GM10266 (cell line): ENCODE results near the gene COTL1.
"Not testable (repeated sequence)": the region's sequence is repeated elsewhere in the genome, so short reads cannot be mapped to it uniquely, and the experiment has no call there.

Experiments used
- DNase-seq: peaks from one replicate; pipeline ENCODE4 v3.0.0; 2012; ENCODE audit errors: extremely low spot score
- TF ChIP-seq, protein P1 (sequence below): IDR thresholded peaks from 2 replicates; pipeline ENCODE4 v1.5.1; 2012; ENCODE audit warnings: mild to moderate bottlenecking, low read depth; ENCODE audit not compliant: control insufficient read depth, insufficient read depth; ENCODE audit errors: missing control alignments

The COTL1 gene

DNA sequence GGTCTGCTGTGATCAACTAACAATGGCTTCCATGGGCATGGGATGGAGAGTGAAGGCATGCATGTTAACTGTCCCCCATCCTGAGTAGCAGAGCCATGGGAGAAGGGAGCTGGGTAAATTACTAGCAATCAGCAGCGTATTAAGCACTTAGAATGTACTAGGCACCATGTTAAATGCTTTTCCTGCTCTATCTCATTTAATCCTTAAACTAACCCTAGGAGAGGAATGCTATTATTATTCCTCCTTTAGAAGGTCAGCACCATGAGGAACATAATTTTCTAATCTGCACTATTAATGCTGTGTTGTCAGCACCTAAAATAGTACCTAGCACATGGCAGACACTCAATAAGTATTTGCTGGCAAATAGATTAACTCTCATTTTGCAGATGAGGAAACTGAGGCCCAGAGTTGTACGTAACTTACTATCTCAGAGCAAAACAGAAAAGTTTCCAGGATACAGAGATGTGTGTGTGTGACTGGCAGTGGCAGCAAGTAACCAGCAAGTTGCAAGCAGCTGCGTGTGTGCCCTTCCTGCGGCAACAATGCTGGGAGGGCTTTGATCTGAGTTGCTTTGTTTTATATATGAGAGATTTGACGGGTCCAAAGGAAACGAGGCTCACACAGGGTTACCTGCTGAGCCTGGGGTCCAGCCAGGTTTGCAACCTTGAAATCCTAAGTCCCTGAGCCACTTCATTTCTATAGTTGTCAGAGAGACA is 23.9 kb upstream of the COTL1 start:
- no peak for DNase-seq
- TF ChIP-seq, protein P1, sequence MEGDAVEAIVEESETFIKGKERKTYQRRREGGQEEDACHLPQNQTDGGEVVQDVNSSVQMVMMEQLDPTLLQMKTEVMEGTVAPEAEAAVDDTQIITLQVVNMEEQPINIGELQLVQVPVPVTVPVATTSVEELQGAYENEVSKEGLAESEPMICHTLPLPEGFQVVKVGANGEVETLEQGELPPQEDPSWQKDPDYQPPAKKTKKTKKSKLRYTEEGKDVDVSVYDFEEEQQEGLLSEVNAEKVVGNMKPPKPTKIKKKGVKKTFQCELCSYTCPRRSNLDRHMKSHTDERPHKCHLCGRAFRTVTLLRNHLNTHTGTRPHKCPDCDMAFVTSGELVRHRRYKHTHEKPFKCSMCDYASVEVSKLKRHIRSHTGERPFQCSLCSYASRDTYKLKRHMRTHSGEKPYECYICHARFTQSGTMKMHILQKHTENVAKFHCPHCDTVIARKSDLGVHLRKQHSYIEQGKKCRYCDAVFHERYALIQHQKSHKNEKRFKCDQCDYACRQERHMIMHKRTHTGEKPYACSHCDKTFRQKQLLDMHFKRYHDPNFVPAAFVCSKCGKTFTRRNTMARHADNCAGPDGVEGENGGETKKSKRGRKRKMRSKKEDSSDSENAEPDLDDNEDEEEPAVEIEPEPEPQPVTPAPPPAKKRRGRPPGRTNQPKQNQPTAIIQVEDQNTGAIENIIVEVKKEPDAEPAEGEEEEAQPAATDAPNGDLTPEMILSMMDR, result no peak

DNA sequence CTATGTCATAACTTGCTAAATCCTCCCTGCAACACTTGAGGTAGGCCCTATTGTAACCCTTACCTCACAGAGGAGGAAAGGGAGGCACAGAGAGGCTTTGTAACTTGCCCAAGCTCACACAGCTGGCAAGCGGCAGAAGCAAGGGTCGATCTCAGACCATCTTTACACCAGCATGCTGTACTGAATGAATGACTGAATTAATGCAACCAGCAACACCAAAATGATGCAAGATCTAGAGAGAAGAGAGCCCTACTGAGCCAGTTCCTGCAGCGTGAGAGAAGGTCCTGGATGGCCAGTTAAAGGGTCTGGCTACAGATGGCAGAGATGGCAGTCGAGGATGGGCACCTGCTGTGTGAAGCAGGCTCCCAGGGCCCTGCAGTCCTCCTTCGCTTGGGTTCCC is 22.3 kb upstream of the COTL1 start:
- DNase-seq, result no peak

DNA sequence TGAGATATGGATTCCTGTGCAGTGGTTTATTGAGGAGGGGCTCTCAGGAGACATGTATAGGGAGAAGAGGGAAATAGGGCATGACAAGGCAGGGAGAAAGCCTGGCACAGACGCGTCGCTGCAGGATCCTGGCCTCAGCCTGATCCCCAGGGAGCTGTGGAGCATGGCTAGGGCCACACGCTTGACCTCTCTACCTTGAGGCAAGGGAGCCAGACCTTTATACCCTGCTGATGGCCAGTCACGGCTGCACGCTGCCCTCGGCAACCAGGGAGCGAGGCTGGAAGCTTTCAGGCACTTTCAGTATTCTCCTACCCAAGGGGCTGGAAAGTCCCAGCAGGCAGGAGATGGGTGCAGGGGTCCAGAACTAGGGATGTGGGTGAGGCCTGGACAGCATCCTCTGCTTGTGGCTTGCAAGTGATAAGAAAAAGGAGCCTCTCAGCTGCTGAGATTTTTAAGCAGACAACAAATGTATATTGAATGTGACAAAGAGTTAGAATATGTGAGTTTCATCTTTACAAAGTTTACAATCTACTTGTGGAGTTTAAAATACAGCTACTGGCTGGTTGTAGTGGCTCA is 20.4 kb upstream of the COTL1 start:
- TF ChIP-seq, protein P1, result no peak
- no peak for DNase-seq

More for the DNA sequence above, 22.3 kb upstream of the COTL1 start:
- TF ChIP-seq, protein P1, result no peak

DNA sequence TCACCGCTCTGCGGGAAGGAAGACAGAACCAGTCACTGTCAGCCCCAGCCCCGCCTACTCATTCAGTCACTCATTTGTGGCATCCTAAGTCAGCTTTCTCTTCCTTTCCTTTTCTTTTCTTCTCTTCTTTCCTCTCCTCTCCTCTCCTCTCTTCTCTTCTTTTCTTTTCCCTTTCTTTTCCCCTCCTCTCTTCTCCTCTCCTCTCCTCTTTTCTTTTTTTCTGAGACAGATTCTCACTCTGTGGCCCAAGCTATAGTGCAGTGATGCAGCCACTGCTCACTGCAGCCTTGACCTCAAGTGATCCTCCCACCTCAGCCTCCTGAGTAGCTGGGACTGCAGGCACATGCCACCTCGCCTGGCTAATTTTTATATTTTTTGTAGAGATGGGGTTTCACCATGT is 19.8 kb upstream of the COTL1 start:
- TF ChIP-seq, protein P1, result no peak
- no peak for DNase-seq

DNA sequence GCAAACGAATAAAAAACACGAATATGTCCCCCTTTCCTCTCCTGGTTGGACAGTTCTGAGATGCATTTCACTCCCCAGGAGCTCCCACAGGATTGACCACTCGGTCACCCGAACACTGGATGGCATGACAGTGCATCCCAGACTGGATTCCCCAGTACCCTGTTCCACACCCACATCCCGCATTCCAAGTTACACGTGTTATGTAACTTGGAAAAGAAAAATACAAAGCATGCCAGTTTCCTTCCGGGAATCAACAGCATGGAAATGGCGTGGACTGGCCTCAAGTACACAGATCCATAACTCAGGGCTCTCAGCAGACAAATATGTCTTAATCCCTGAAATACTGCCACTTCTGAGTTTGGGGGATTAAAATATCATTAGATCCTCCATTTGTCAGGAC is 17.8 kb upstream of the COTL1 start:
- DNase-seq, result no peak
- TF ChIP-seq, protein P1, result no peak

DNA sequence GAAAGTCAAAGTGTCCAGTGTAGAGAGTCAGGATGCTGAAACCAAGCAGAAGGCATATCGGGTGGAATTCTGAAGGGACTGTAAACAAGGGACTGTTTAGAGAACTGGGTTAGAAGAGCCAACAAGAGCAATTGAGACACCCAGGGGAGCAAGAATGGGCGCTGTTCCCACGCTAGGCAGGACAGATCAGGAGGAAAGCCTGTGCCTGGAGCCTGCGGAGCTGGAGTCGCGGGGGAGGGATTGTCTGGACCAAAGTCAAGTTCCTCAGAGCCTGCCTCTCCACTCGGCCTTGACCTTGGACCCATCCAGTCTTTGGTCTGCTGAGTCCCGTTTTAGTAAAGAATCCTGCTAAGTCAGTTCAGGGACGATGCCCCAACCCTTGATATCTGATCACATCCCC is 15.7 kb upstream of the COTL1 start:
- TF ChIP-seq, protein P1, result no peak
- DNase-seq, result no peak

DNA sequence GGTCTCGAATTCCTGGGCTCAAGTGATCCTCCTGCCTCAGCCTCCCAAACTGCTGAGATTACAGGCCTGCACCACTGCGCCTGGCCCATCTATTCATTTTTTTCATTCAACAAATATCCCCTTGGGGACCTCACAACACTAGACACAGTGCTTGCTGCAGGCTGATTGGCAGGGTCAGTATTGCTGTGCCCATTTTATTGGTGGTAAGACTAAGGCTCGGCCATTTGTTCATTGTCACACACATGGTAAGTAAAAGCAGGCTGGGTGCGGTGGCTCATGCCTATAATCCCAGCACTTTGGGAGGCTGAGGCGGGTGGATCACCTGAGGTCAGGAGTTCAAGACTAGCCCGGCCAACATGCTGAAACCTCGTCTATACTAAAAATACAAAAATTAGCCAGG is 15.0 kb upstream of the COTL1 start:
- not testable (repeated sequence) for DNase-seq
